Mucosa of stomach (tissue), 1 donor: ENCODE data around the gene RRAS2.

Experiments used
- H3K27me3 ChIP-seq: one replicate; pipeline ENCODE4 v1.7.0; 2013; ENCODE audit warnings: mild to moderate bottlenecking, low read length; ENCODE audit not compliant: control insufficient read depth, insufficient read depth
- H3K36me3 ChIP-seq: one replicate; pipeline ENCODE4 v1.7.0; 2013; ENCODE audit warnings: low read length; ENCODE audit not compliant: control insufficient read depth, insufficient read depth
- H3K4me1 ChIP-seq: one replicate; pipeline ENCODE4 v1.7.0; 2013; ENCODE audit warnings: mild to moderate bottlenecking, low read length; ENCODE audit not compliant: control insufficient read depth, insufficient read depth
- H3K4me3 ChIP-seq: one replicate; pipeline ENCODE4 v1.7.0; 2013; ENCODE audit warnings: low read length
- H3K9ac ChIP-seq: one replicate; pipeline ENCODE4 v1.7.0; 2013; ENCODE audit warnings: mild to moderate bottlenecking, low read length, moderate library complexity
- H3K9me3 ChIP-seq: one replicate; pipeline ENCODE4 v1.7.0; 2013; ENCODE audit warnings: mild to moderate bottlenecking, low read length, moderate library complexity; ENCODE audit not compliant: control insufficient read depth
- donor health status: Pancreatic carcinoma.

The RRAS2 gene

GRCh38 chr11:14334192-14334591 is 24.8 kb downstream of the RRAS2 start:
- Histone ChIP-seq H3K4me3 (no peak overlapping the region), H3K9me3 (no peaks in the 10 kb centered on the region), H3K36me3 (no peaks in the 10 kb centered on the region), H3K27me3 (no peaks in the 10 kb centered on the region), H3K9ac (no peak overlapping the region), H3K4me1 (no peaks in the 10 kb centered on the region)

- no peaks in the 10 kb centered on the region for H3K36me3 ChIP-seq
- H3K9me3 ChIP-seq: no peaks in the 10 kb centered on the region
- no peaks in the 10 kb centered on the region for H3K4me1 ChIP-seq
- H3K9ac ChIP-seq: no peak overlapping the region
- no peaks in the 10 kb centered on the region for H3K27me3 ChIP-seq
- H3K4me3 ChIP-seq: no peak overlapping the region
These were observed 27.4 kb downstream of the RRAS2 start for GRCh38 chr11:14331476-14332136.

GRCh38 chr11:14330881-14331280 is 28.1 kb downstream of the RRAS2 start:
- Histone ChIP-seq H3K4me3 (no peak overlapping the region), H3K9ac (no peak overlapping the region), H3K36me3 (no peaks in the 10 kb centered on the region), H3K27me3 (no peaks in the 10 kb centered on the region), H3K4me1 (no peaks in the 10 kb centered on the region), H3K9me3 (no peaks in the 10 kb centered on the region)

- no peaks in the 10 kb centered on the region for H3K4me1 ChIP-seq
- no peaks in the 10 kb centered on the region for H3K27me3 ChIP-seq
- no peak overlapping the region for H3K4me3 ChIP-seq
- no peak overlapping the region for H3K9ac ChIP-seq
- no peaks in the 10 kb centered on the region for H3K36me3 ChIP-seq
- no peaks in the 10 kb centered on the region for H3K9me3 ChIP-seq
These were observed 29.3 kb downstream of the RRAS2 start for GRCh38 chr11:14329702-14330101.

- no peak overlapping the region for H3K4me3 ChIP-seq
- no peaks in the 10 kb centered on the region for H3K9me3 ChIP-seq
- no peaks in the 10 kb centered on the region for H3K36me3 ChIP-seq
- no peak overlapping the region for H3K9ac ChIP-seq
- H3K27me3 ChIP-seq: no peaks in the 10 kb centered on the region
- no peaks in the 10 kb centered on the region for H3K4me1 ChIP-seq
These were observed 31.9 kb downstream of the RRAS2 start for GRCh38 chr11:14327116-14327515.

GRCh38 chr11:14323118-14323676 is 35.8 kb downstream of the RRAS2 start:
- no peak overlapping the region for H3K4me3 ChIP-seq
- H3K9ac ChIP-seq: no peak overlapping the region
- H3K36me3 ChIP-seq: no peaks in the 10 kb centered on the region
- no peaks in the 10 kb centered on the region for H3K9me3 ChIP-seq
- H3K27me3 ChIP-seq: no peaks in the 10 kb centered on the region
- peaks cover 6% of the 10 kb centered on the region for H3K4me1 ChIP-seq

GRCh38 chr11:14322510-14322909 is 36.5 kb downstream of the RRAS2 start:
- Histone ChIP-seq H3K4me1 (peaks cover 7% of the 10 kb centered on the region), H3K27me3 (no peaks in the 10 kb centered on the region), H3K36me3 (no peaks in the 10 kb centered on the region), H3K9me3 (no peaks in the 10 kb centered on the region), H3K4me3 (no peak overlapping the region), H3K9ac (no peak overlapping the region)

- no peaks in the 10 kb centered on the region for H3K27me3 ChIP-seq
- H3K9ac ChIP-seq: no peak overlapping the region
- H3K4me1 ChIP-seq: peaks cover 7% of the 10 kb centered on the region
- no peaks in the 10 kb centered on the region for H3K36me3 ChIP-seq
- H3K4me3 ChIP-seq: no peak overlapping the region
- no peaks in the 10 kb centered on the region for H3K9me3 ChIP-seq
These were observed 39.0 kb downstream of the RRAS2 start for GRCh38 chr11:14320020-14320419.

GRCh38 chr11:14318581-14318981 is 40.4 kb downstream of the RRAS2 start:
- Histone ChIP-seq H3K9ac (no peak overlapping the region), H3K4me3 (no peak overlapping the region), H3K27me3 (no peaks in the 10 kb centered on the region), H3K9me3 (no peaks in the 10 kb centered on the region), H3K36me3 (no peaks in the 10 kb centered on the region), H3K4me1 (peaks cover 9% of the 10 kb centered on the region)

GRCh38 chr11:14317659-14318325 is 41.2 kb downstream of the RRAS2 start:
- Histone ChIP-seq H3K36me3 (no peaks in the 10 kb centered on the region), H3K9ac (no peak overlapping the region), H3K4me3 (no peak overlapping the region), H3K9me3 (no peaks in the 10 kb centered on the region), H3K4me1 (peaks cover 16% of the 10 kb centered on the region), H3K27me3 (no peaks in the 10 kb centered on the region)

GRCh38 chr11:14315130-14315529 is 43.9 kb downstream of the RRAS2 start:
- Histone ChIP-seq H3K36me3 (no peaks in the 10 kb centered on the region), H3K4me3 (no peak overlapping the region), H3K4me1 (peaks cover 22% of the 10 kb centered on the region), H3K9ac (no peak overlapping the region), H3K27me3 (no peaks in the 10 kb centered on the region), H3K9me3 (no peaks in the 10 kb centered on the region)

GRCh38 chr11:14314127-14314526 is 44.9 kb downstream of the RRAS2 start:
- no peaks in the 10 kb centered on the region for H3K27me3 ChIP-seq
- no peak overlapping the region for H3K4me3 ChIP-seq
- H3K36me3 ChIP-seq: no peaks in the 10 kb centered on the region
- H3K9me3 ChIP-seq: no peaks in the 10 kb centered on the region
- H3K9ac ChIP-seq: no peak overlapping the region
- peaks cover 32% of the 10 kb centered on the region for H3K4me1 ChIP-seq
